HG02943 (cell line): ENCODE results near the gene FRMD5.

Source experiments
- ATAC-seq: cut with Tn5 transposase; IDR thresholded peaks from one replicate; pipeline ENCODE4 v1.9.1; 2021; ENCODE audit warnings: mild to moderate bottlenecking, low read depth, moderate library complexity; ENCODE audit not compliant: unreplicated experiment

Gene FRMD5

DNA sequence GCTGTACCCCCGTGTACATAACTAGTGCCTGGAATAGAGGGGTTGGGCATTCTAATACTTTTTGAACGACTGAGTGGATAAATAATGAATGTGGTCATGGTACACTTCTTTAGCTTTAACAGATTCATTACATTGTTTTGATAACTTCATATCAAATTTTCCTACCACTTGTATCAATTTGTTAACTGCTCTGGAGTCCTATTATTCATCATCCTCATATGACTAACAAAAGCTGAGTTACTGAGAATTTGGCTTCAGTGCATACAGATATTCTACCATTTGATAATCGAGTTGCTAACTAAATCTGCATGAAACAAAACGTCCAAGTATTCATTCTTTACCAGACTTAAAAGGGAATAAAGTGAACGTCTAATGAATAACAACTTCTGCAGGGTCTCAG, 31.7 kb downstream of the FRMD5 start:
- ATAC-seq: no peak

DNA sequence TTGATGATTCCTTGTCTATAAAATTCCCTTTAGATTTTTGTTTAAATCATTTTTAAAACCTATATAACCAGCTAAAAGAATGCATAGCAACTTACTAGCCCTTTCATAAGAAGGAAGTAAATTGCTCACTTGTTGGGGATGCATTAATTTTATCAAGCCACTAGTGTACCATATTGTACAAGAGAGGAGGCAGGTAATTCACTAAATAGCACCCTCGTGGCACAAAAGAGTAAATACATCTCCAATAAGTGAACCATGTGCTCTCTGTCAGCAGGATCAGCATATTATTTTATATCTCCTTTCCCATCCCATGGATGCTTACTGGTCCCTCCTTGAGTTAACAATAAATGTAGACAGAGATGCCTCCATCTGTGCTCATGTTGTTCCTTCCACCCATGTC, 34.3 kb downstream of the FRMD5 start:
- no peak for ATAC-seq

DNA sequence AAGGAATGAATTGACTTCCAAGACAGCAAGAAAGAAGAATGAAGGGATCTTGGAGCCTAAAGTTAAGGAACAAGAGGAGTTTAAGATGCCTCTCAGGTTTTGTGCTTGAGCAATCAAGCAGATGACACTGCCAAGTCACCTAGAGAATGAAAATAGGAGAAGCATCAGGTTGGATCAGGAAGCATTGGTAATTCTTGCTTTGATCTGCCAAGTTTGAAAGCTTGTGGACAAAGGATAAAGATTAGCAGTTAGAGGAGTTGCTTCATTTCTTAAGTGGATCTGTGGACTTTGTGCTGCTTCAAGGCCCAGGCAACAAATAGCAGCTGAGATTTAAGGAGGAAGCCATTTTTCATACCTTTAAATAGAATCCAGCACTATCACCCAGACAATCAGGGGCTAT, 35.6 kb downstream of the FRMD5 start:
- ATAC-seq: no peak

DNA sequence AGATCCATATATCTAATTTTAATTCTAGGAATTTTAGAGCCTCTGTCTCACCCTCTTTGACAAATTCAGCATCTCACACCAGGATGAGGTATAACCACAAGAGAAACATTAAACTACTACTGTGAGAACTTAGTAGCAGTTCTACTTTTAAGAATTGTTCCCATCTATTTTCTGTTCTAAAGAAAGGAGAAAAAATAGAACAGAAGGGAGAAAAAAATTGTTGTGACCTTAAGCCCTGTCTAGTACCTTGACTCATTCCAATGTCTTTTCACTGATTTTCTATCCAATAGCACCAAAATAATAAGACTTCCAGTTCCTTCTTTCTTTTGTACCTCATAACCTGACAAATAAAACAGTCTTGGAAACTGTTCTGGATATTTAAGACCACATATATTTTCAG, 37.0 kb downstream of the FRMD5 start:
- ATAC-seq: no peak

DNA sequence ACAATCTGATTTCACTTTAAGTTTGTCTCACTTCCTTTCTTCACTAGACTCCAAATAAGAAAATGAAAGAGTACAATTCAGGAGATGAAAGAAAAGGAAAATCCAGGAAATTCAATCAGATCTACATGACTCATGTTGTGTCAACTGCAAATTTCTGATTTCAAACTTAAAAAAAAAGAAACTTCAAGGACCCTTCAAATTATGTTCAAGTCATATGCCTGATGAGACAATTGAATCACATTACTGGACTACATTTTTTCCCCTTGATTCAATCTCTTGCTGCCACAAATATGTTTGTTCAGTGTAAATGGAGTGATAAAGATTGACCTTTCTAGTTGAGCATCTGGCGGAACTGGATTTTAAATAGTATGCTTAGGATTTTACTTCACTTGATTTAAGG, 37.4 kb downstream of the FRMD5 start:
- no peak for ATAC-seq

DNA sequence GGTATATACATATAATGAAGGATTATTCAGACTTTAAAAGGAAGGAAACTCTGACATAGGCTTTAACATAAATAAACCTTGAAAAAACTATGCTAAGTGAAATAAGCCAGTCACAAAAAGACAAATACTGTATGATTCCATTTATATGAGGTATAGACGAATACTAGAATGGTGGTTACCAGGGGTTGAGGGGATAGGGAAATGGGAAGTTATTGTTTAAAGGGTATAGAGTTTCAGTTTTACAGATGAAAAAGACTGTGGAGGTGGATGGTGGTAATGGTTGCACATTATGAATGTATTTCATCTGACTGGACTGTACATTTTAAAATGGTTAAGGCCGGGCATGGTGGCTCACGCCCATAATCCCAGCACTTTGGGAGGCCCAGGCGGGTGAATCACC, 41.7 kb downstream of the FRMD5 start:
- no peak for ATAC-seq

DNA sequence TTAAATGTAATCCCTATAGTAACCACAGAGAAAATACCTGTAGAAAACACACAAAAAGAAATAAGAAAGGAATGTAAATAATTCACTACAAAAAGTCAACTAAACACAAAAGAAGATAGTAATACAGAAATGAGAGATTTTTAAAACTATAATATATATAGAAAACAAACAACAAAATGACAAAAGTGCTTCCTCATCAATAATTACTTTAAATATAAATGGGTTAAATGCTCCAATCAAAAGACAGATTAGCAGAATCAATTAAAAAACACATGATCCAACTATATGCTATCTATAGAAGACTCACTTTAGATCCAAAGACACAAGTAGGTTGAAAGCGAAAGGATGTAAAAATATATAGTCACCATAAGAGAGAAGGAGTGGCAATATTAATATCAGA, 45.8 kb downstream of the FRMD5 start:
- no peak for ATAC-seq

DNA sequence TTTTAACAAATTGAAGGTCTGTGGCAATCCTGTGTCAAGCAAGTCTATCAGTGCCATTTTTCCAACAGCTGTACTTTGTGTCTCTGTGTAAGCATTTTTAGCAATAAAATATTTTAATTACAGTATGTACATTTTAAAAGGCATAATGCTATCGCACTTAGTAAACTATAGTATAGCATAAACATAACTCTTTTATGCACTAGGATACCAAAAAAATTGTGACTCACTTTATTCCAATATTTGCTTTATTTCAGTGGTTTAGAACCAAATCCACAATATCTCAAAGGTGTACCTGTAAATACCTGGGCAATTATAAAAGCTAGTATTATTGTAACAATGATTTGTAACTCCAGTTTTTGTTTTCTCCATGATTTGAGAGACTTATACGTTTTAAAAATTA, 46.5 kb downstream of the FRMD5 start:
- ATAC-seq: no peak

DNA sequence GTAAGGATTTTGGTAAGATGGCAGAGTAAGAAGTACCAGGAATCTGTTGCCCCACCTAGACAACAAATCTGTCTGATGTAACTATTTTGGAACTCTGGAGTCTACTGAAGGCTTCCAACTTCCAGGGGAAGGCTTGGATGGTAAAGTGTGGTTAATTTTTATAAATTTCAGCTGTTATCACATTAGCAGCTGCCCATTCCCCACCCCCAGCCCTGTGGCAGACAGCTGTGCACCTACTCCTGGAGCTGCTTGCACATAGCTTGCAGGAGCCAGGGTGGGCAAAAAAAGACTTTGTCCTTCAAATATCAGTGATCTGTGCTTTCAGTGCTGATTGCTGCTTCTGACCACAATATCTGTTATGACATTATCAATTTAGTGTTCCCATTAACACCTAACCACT, 47.4 kb downstream of the FRMD5 start:
- no peak for ATAC-seq

DNA sequence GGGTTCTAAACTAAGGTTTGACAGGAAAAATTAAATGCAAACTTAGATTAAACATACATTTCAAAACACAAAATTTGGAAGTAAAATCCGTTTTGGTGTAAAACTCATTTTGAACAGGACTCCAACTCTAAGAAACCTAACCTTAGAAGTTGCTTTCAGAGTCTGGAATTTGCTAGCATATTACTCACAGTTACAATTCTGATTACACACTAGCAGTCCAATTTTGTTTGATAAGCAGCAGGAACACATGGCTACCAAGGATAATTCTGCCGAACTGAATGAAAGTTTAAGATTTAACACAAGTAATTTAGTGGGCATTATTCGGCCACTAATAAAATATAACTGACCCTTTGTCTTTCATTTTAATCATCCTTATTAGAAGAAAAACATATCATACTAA, 49.6 kb downstream of the FRMD5 start:
- ATAC-seq: no peak

DNA sequence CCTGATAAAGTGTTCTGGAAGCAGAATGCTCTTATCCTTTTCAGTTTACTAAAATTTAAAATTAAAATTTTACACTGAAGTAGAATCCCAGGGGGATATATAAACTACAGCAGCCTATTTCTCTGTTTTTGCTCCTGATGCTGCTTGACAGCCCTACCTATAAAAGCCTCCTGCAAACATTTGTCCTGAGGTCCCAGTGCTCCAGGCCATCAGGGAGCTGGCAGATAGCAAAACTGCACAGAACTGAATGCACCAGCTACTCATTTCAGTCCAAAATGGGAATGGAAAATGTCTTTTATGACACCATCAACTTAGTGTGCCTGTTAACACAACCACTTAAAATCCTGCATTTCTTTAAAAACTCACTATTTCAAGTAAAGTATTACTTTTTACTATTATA, 50.1 kb downstream of the FRMD5 start:
- ATAC-seq: no peak

DNA sequence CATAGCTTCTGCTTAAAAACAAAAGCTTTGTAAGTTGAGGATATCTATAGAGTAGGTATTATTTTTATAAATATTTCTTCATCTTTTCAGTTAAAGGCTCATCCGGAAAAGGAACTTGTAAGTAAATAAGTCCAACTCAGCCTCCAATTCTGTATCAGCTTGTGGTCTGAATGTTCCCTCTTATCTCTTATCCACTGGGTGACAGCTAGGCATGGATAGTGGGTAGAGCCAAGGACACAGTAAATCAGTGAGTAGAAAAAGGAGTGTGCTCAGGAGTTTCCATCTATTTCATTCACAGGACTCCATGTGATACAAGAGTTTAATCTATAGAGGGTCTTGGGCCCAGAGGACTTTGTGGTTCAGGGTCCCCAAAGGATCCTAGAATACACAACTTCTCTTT, 50.9 kb downstream of the FRMD5 start:
- ATAC-seq: no peak

DNA sequence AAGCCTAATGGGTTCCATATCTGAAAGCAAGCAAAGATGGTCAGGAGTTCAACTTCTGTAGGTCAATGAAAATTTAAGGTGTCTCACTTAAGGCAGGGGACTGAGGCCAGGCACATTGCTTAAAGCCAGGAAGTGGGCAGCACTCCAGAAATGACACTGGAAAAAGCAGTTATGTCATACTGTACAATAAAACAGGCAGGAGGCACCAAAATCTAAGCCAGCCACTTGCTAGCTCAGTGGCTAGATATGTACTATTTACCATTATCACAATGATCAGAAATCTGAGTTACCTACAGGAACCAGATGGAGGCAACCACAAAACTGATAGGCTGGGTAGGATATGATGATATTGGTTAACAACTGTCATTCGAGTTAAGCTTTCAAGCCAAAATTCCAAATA, 57.3 kb downstream of the FRMD5 start:
- ATAC-seq: no peak

DNA sequence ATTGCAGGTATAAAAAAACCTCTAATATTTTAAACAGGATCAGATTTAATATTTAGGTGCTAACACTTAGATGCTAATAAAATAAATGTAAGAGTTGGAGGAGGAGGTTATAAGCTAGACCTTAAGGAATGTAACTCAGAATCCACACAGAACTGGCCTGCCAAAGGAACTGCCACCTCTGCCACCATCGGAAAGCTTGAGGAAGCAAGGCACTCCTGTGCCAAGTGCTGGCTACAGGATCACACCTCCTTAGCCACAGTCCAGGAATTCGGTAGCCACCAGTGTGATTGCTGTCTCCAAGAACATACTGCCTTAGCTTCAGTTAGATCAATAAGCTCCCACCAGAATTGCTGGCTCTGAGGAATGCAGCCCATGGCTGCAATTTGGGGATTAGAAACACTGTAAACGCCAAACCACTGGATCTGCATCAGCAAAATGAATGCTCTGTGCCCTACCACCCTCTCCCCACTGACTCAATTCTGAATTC, 58.0 kb downstream of the FRMD5 start:
- ATAC-seq: no peak

DNA sequence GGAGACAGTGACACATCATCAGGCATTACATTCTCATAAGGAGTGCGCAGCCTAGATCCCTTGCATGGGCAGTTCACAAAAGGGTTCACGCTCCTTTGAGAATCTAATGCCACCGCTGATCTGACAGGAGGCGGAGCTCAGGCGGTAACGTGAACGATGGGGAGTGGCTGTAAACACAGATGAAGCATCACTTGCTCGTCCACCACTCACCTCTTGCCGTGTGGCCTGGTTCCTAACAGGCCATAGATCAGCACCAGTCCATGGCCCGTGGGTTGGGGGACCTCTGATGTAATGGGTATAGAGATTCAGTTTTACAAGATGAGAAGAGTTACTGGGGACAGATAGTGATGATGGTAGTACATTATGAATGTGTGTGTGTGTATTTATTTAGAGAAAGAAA, 63.0 kb downstream of the FRMD5 start:
- no peak for ATAC-seq

DNA sequence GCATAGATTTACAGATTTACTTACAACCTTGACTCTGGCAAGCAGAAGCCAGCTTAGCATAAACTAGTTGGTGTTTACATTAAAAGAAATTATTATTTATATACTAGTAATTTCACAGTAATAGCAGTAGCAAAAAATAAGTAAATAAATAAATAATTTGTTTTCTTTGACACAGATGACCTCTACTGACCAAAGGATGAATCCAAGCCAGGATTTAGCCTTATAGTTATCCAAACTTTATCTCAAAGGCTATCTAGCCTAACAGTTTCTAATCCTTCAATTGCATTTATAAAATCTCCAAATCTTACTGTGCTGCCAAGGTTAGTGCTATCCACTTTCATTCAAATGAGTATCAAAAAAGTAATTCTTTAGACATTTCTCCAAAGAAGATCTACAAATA, 64.3 kb downstream of the FRMD5 start:
- ATAC-seq: no peak

DNA sequence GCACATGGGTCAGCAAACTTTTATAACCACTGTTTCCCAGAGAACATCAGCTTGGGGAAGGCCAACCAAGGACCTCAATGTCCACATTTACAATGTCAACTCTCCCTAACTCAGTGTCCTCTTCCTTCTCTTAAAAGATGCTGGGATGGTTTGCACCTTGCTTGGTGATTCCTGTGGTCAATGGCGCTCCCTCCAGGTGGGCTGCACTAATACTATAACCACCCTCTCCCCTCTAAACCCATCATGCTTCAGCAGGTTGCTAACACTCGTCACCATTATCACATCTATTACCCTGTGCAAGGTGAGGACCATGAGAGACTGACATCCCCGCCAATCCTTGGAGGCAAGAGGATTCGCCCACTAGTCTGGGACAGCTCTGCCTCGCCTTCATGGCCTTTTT, 65.2 kb downstream of the FRMD5 start:
- no peak for ATAC-seq

DNA sequence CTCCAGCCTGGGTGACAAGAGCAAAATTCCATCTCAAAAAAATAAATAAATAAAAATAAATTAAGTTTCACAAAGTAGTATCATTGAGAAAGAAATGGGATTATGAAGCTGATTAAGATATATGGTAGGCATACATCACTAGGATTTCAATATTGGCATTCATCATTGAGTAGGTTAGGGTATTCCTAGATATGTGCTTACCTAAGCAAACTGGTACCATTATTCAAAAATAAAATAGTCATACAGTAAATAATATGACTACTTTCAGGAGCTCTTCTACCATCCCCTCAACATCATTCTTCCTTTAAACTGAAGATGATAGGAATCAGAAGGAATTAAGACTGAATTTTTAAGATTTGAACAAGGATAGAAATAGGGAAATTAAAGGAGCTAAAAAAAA, 66.6 kb downstream of the FRMD5 start:
- ATAC-seq: no peak

DNA sequence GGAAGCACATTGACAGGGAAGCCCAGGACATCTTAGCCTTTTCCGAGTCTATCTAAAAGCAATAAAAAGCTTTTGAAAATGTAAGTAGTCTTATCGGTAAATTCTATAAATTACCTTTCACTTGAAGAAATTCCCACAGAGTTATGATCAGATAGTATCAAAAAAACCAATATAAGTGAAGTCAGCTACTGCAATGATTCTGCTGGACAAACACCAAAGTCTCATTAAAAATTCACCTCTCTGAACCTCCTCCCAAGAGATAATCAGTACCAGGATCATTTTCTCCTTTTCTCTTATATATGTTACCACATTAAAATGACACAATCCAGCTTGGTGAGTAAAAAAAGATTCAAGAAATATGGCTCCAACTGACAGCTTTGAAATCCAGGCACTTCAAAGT, 69.2 kb downstream of the FRMD5 start:
- no peak for ATAC-seq

DNA sequence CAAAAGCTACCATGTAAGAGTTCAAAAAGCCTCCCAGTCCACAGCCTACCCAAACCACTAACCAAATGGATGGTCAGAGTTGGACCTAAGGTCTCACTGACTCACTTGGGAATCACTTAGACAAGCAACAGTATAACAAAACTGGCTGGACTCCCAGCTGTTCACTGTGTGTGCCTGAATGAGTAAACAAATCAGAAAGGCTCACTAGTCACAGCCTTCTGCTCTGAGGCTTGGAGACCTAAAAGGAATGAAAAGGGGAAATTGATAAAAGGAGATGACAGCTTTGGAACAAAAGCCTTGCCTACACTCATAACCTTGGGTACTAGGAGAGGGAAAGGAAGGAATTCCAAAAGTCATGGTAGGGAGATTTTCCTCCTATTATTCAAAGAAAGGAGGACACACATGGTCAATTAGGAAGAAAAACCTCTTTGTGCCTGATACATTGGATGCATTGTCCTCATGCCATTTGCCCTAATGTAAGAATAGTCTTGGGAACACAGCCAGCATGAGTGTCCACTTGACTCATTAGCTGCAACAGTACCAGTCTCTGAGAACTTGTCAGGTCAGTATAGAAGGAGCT, 92.3 kb downstream of the FRMD5 start:
- ATAC-seq: no peak

DNA sequence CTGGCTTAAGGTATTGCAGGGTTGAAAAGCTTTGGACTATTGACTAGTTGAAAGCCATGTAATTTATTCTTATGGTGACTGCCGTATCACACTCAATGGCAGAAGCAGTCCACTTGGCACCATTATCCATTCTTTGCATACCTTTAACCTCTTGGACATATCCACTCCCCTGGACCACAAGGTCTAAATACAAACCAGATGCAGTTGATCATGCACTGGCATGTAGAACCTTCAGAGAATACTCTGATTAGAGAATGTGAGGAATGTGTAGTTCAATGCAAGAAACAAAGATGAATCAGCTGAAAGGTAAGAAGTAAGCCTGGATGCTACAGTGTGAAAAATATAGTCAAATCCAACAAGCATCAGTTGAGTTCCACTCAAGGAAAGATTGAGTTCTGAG, 93.1 kb downstream of the FRMD5 start:
- no peak for ATAC-seq

DNA sequence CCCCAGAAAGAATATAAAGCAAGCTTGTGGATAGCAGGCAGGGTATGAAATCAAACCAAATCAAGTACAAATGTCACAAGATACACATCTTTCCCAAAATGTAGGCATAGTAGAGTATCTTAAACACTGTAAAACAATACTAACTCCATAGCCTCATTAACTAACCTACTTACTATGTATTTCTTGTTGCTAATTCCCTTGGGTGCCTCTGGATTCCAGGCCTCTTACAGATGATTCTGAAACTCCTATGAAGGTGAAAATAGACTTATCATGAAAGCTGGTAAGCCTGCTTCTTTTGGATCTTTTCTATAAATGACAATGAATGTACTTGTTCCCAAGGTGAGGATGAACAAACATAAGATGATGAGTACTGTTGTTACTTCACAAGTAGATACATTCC, 93.8 kb downstream of the FRMD5 start:
- ATAC-seq: no peak

DNA sequence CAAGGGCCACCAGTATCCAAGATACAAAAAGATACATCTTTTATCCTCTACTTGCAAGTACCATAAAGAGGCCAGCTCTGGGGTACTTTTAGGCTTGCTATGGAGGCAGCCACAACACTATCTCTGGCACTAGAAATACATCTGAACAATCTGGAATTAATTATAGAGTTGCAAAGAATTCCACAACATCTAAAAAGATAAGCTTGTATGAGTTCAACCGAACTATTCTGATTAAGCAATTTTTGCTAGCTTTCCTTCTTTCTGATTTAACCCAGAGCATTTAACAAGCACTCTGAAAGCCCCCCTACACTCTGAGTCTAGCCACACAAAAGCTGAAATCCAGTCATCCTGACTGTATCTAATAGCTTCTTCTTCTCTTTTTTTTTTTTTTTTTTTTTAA, 95.4 kb downstream of the FRMD5 start:
- ATAC-seq: no peak
